Superior temporal gyrus (tissue), 1 donor: ENCODE results near the gene TMIGD2.
"Not testable (repeated sequence)": the region's sequence is repeated elsewhere in the genome, so short reads cannot be mapped to it uniquely, and the experiment has no call there.

ENCODE experiments used
- DNase-seq: peaks from one replicate; pipeline ENCODE4 v3.0.0-alpha.2; 2016; ENCODE audit errors: extremely low spot score

Gene TMIGD2

DNA sequence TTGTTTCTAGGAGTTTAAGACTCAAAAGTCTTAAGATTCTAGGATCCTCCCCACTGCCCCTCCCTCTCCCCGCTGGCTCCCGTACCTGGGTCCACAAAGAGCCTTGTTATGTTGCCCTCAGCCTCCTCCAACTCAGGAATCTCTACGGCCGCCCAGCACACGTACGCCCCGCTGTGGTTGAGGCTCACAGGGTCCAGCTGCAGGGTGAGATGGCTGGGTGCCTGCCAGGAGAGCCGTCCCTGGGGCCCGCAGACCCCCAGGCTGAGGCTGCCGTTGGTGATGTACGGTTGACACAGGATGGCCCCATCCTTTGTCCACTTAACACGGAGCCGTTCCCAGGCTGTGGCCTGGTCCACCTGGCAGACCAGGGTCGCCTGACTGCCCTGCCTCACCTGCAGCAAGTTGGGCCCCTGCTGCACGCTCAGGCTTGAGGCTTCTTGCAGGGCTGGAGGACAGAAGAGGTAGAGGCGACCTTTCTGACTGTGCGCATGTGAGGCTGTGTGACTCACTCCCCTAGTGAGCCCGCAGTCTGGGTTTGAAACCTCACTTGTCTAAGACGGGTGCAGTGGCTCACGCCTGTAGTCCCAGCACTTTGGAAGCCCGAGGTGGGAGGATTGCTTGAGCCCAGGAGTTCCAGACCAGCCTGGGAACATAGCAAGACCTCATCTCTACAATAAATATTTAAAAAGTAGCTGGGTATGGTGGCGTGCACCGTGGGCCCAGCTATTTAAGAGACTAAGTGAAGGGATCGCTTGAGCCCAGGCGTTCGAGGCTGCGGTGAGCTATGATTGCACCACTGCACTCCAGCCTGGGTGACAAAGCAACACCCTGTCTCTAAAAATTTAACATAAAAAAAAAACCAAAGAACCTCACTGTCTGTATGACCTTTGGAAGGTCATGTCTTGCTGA, 4.0 kb downstream of the TMIGD2 start:
- no peak for DNase-seq

DNA sequence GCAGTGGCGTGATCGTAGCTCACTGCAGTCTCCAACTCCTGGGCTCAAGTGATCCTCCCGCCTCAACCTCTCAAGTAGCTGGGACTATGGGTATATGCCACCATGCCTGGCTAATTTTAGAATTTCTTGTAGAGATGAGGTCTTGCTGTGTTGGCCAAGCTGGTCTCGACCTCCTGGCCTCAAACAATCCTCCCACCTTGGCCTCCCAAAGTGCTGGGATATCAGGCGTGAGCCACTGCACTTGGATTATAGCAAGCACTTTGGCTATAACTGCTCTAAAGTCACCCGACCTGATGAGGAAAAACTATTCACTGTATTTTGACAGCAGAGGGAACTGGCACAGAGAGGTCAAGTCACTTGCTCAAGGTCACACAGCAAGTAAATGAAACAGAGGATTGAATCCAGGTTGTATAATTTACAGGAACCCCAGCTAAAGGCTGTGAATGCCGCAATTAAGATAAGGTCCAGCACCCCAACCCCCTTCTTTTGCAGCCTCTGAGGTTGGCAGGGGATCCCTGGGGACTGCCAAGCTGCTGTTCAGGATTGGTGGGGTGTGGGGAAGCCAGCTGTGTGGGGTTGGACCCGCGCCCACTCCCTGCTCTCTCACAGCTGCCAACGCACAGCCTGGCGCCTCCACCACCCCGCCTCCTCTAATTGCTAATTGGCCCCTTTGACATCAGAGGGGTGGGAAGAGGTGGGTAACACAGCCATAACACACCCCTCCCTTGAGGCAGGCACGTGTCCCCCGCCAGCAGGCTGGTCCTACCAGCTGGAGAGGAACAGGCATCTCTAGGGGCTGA, 6.0 kb downstream of the TMIGD2 start:
- DNase-seq: peak; percentile 64

DNA sequence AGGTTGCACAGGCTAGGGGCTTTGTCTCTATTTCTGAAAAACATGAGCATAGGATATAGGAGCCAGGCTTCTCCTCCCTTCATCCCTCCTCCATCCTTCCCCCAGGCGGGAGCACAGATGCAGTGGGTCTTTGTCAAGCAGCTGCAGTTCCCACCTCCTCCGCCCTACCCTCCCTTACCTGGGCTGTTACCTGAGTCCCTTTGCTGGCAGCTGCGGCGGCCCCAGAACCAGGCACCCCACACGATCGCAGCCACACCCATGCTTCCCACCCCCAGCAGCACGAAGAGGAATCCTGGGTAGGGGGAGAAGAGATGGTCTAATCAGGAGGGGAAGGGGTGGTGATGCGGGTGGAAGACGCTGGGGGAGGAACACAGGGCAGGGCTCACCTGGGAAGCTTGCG, 7.8 kb downstream of the TMIGD2 start:
- no peak for DNase-seq

DNA sequence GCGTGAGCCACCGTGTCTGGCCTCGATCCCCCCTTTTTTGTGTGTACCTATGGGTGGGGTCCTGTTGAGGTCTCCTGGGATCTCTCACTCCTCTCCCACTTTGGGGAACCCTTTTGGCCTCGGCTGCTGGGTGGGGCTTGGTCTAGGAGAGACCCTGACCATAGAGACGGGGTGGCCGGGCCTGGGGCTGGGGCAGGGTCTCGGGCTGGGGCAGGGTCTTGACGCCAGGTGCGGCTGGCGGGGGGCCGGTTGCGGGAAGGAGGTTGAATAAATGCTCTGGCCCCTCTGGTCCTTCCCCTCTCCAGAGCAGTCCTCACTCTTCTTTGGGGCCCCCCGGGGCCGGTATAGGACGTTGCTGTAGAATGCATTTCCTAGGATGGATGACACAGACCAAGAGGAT, 9.7 kb downstream of the TMIGD2 start:
- DNase-seq: no peak

DNA sequence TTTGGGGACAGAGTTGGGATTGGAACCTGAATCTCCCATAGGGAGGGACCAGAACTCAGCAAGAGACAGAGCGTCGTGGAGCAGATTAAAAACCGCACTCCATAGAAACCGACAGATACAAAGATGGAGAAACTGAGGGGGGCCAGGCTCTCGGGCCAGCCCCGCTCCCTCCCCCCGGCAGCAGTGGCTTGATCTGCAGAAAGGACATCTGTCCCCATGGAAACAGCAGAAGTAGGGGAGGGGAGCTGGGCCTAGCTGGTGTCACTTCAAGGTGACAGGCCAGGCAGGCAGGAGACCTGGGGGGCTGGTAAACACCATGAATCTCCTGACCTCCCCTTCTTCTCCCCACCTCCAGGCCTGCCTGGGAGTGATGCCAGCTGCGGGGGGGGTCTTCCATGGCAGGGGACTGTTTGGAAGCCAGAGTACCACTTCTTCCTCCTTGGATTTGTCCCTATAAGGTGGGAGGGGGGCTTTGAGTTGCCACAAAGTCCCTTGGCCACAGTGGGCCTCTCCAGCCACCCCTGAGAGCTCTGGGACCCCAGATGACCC, 10.9 kb downstream of the TMIGD2 start:
- no peak for DNase-seq

DNA sequence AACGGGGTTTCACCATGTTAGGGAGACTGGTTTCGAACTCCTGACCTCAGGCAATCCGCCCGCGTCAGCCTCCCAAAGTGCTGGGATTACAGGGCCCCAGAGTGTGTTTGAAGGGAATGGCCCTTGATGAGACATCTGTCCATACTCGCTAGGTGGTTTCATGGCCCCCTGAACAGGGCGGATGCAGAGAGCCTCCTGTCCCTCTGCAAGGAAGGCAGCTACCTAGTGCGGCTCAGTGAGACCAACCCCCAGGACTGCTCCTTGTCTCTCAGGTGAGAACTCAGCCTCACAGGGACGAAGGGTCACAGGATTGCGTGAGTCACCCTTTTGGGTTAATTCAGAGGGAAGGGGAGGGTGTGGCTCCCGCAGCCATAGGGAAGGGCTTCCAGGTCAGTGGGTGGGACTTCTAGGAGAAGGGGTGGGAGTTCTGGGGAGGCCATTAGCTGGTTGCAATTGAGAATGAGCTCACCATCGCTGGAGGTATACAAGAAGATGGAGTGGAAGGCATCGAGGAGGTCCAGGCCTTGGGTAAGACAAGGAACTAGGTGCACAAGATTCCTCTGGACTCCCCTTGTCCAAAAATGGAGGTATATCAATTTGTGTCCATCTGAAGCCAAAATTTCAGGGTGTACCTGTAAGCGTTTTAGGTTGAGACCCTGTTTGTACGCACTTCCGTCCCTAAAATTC, 14.0 kb downstream of the TMIGD2 start:
- DNase-seq: no peak

DNA sequence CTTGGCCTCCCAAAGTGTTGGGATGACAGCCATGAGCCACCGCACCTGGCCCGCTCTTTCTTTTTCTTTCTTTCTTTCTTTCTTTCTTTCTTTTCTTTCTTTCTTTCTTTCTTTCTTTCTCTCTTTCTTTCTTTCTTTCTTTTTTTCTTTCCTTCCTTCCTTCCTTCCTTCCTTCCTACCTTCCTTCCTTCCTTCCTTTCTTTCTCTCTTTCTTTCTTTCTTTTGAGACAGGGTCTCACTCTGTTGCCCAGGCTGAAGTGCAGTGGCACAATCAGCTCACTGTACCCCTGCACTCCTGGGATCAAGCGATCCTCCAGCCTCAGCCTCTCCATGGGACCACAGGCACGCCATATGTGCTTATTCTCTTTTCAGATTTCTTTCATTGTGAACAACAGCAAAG, 16.0 kb downstream of the TMIGD2 start:
- not testable (repeated sequence) for DNase-seq

DNA sequence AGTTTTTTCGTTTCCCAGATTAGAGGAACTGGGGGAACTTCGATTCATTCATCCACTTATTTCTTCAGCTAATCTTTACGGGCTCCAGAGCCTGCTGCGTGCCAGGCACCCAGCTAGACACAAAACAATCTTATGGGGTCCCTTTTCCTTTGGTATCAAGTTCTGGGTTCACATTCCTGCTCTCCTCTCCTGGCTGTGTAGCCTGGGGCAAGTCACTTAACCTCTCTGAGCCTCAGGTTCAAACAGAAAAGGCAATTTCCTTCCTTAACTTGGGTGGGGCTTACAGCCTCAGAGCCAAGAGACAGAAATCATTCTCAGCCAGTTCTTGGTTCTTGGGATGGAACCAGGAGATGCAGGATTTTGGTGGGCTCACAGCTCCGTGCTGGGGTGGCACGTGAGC, 17.2 kb downstream of the TMIGD2 start:
- DNase-seq: no peak

DNA sequence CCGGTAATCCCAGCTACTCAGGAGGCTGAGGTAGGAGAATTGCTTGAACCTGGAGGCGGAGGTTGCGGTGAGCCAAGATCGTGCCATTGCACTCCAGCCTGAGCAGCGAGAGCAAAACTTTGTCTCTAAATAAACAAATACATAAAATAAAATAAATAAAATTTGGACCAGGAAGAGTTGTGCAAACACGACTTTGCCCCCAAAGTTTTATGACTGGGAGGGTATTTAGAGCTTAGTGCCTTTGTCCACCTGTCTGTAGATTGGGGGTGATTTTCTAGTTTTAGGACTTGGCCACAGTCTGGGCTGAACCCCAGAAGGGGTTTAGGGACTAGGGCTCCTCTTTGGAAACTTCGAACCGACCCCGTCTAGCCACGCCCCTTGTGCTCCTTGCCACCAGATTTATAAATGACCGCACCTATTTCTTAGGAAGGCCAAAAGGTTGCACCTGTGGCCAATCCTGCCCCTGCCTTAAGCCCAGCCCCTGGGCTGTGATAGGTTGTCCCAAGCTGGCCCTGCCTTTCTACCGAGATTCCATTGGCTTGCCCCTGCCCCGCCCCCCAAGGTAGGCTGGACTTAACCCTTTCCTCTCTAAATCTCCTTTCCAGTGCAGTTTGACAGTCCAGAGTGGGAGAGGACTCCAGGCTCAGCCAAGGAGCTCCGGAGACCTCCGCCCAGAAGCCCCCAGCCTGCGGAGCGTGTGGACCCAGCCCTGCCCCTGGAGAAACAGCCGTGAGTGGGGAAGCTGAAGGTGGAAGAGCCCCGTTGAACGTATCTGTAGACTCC, 17.8 kb downstream of the TMIGD2 start:
- DNase-seq: no peak

DNA sequence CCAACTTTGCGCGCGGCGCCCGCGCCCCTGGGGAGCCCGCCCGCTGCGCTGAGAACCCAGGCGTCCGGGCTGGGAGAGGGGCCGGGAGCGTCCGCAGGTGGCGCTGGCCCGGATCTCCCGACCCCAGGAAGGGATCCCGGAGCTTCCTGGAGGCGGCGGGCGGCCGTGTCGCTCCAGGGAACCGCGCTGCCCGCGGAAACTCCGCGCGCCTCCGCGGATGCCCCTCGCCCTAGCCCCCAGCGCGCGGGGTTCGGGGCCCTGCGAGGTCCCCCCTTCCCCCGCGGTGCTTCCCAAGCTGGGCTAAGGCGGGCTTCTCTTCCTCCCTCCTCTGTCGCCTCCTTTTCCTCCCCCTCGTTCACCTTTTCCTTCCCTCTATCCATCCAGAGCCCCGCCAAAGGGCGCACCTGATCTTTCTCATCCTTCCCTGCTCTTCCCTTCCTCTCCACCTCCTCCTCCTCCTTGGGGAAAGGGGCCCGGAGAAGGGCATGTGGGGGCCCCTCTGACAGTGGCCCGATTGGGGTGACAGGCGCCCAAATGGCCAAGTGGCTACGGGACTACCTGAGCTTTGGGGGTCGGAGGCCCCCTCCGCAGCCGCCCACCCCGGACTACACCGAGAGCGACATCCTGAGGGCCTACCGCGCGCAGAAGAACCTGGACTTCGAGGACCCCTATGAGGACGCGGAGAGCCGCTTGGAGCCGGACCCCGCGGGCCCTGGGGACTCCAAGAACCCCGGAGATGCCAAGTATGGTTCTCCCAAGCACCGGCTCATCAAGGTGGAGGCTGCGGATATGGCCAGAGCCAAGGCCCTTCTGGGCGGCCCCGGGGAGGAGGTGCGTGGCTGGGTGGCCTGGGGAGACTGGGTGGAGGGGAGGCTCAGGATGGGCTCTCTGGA, 22.4 kb downstream of the TMIGD2 start:
- DNase-seq: no peak

DNA sequence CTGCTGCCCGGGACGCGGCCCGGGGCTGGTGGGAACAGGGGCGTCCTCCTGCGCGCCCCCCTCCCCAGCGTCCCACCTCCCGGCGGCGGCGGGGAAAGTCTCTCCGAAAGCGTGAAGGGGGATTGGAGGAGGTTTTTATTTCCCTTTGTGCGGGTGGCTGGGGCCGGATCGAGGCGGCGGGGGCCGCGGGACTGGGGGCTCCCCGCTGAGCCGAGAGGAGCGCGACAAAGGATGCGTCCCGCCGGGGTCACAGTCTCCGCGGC, 23.0 kb downstream of the TMIGD2 start:
- no peak for DNase-seq

DNA sequence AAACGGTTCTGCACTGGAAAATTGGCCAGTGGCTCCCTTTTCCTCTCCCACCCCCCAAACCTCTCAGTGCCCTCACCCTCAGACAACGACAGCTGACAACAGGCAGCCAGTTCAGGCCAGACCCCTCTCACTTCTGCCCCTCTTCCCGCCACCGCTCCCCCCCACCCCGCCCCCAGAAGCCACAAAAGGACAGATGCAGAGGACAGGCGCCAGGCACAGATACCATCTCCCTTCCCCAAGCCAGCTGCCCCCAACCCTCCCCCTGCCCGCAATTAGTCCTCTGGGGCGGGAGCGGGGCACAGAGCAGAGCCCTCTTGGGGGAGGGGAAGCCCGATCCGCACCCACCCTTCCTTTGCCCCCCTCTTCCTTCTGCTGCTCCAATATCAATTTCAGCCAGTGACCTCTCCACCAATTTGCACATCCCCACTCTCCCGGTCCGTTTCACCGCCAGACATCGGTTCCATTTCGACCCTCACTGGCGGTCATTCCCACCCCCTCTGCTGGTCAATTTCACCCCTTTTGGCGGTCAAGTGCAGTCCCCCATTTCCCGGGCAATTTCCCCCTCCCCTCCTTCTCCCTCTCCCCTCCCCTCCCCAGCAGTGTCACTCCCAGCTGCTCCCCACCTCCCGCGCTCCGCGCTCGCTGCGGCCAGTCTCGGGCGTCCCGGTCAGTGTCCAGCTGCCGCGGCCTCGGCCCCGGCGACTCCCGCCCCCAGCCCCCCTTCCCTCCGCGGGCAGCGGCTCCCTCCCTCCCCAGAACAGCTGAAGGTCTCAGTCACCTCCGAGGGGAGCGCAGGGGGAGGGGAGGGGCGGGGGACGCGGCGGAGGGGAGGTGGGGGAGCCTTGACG, 23.5 kb downstream of the TMIGD2 start, which contains the start of gene SHD:
SHD (plus strand) TSS at position 848 of the 848 bp plus-strand sequence. CDS start 798 bp downstream, outside the sequence.
- no peak for DNase-seq

DNA sequence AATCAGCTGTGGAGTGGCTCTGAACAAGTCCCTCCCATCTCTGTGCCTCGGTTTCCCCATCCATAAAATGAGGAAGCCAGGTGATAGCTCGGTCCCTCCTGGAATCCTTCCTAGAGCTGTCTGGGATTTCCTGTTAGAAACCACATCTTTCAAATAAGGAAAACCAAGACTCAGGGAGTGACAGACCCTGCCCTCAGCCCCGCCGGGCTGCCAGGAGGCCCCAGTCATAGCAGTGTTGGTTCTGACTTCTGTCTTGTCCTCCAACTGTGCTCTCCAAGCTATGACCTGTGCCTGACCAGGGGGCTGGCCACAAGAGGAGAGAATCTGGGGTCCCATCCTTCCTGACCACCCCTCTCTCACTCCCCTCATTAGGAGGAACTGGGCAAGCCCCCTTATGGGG, 24.2 kb downstream of the TMIGD2 start:
- no peak for DNase-seq

DNA sequence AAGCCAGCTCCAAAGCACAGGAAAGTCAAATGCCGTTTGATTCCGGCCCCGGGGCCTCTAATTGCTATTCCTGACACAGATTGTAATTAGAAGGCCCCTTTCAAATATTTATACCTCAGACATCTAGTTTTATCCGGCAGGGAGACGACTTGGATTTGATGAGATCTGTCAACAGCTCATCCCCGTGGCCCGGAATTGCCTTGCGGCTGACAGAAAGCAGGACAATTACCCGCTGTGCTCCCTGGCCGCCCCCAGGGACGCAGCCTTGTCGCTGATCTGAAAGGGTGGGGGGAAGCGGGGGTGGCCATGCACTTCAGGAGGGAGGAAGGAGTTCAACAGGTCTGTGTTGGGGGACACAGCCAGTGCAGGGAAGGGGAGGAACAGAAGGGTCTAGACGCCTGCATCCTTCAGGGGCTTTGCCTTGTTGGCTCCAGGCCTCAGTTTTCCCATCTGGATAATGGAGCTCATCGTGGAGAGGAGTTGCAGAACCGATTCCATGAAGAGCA, 24.9 kb downstream of the TMIGD2 start:
- no peak for DNase-seq

DNA sequence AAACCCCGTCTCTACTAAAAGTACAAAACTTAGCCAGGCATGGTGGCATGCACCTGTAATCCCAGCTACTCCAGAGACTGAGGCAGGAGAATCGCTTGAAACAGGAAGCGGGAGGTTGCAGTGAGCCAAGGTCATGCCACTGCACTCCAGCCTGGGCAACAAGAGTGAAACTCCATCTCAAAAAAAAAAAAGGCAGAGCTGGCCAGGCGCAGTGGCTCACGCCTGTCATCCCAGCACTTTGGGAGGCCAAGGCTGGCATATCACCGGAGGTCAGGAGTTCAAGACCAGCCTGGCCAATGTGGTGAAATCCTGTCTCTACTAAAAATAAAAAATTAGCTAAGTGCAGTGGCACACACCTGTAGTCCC, 27.9 kb downstream of the TMIGD2 start:
- DNase-seq: not testable (repeated sequence)

DNA sequence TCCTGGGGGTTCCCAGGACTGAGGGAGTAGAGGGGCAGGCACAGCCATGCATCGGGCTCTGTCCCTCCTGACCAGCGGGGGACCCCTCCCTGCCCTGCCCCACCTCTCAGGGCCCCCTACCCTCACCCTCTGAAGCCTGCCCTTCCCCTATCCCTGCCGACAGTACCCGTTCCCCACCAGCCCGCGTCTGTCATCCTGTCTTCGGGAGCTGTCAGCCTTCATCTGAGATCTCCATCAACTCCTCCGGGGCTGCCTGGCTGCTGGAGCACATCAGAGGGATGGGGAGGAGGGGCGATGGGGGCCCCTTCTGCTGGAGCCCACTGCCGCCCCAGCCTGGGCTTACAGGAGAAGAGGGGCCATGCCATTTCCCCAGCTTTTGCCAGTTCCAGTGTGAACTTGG, 29.3 kb downstream of the TMIGD2 start:
- DNase-seq: no peak

DNA sequence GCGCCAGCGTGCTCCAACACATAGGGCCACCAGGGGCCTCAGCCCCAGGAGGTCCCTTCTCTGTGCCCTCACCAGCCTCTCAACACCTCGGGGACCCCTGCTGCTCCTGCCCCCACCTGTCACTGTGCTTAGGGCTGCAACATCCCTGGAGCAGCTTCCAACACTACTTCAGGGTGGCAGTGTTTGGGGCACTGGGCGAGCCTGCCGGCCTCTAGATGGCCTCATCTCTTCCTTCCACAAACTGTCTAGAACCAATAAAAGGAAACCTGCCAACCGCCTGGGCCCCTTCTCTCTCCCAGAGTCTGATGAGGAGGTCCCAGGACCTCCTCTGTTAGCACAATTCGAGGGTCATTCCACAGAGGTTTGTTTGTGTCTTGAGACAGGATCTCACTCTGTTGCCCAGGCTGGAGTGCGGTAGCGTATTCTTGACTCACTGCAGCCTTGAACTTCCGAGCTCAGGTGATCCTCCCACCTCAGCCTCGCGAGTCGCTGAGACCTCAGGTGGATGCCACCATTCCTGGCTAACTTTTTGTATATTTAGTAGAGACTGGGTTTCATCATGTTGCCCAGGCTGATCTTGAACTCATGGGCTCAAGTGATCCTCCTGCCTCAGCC, 33.3 kb downstream of the TMIGD2 start:
- no peak for DNase-seq

DNA sequence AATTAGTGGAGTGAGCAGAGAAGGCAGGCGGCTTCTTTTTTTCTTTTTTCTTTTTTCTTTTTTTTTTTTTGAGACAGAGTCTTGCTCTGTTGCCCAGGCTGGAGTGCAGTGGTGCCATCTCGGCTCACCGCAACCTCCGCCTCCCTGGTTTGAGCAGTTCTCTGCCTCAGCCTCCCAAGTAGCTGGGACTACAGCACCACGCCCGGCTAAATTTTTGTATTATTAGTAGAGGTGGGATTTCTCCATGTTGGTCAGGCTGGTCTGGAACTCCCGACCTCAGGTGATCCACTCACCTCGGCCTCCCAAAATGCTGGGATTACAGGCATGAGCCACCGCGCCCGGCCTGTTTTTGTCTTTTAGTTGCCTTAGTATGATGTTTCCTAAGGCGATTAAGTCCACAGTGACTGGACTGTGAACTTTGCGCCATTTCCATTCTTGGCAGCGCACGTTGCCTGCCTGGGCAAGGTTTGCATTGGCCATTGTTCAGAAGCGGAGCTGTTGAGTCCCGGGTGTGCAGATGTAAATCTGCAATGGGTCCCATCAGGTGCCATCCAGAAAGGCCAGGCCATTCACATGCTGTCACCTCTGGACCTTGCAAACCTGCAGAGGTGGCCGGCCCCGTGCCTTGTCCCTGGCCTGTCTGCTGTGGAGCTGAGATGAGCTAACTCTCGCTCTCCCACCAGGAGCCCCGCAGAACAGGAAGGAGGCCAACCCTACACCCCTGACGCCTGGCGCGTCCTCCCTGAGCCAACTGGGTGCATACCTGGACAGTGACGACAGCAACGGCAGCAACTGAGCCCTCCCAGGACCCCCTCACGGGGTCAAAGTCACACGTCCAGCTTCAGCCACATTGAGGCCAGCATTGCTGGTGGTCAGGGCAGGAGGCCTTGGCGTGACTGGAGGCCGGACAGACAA, 34.0 kb downstream of the TMIGD2 start:
- DNase-seq: no peak
